ENCODE data around the gene BICRAL. TPM values are rescaled to one million over a fixed set of nuclear protein-coding genes. Genes with fewer than 3 reads are reported as not detected.
"Not testable (repeated sequence)": the region's sequence is repeated elsewhere in the genome, so short reads cannot be mapped to it uniquely, and the experiment has no call there.

BICRAL gene
- polyA plus RNA-seq, 1 donor = 13.0 TPM

DNA sequence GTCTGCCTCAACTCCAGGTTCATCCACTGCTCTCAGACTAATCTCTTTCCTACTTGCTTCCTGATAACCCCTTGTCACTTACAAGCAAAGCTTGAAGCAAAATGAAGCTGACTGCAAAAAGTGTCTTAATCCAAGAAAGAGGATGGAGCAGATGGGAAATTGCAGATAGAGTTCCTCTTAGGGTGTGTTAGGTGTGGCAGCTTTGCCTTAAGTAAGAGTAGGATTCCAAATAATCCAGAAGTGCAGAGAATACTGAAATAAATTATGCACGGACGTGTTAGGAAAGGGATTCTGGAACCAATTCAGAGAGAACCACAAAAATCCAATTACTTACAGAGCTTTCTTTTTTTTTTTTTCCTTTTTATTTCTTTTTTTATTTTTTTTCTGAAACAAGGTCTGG, 91.5 kb downstream of the BICRAL start:
- Histone ChIP-seq H3K4me1 (ENCODE audit: control insufficient read depth, insufficient read depth, low read length) (peaks cover 9% of the 10 kb centered on the region), H3K9me3 (ENCODE audit: control insufficient read depth, low read depth, low read length) (no peaks in the 10 kb centered on the region), H3K4me3 (ENCODE audit: low read length) (no peak overlapping the region), H3K36me3 (ENCODE audit: control insufficient read depth, insufficient read depth, low read length) (peaks cover 4% of the 10 kb centered on the region), H3K27me3 (ENCODE audit: control insufficient read depth, insufficient read depth, low read length) (no peaks in the 10 kb centered on the region), H3K27ac (ENCODE audit: low read length) (no peak overlapping the region)
- DNase-seq = no peak
- WGBS (ENCODE audit: insufficient coverage, low lambda C conversion rate) = 92% methylated on average over 2 of the region's 2 CpGs

DNA sequence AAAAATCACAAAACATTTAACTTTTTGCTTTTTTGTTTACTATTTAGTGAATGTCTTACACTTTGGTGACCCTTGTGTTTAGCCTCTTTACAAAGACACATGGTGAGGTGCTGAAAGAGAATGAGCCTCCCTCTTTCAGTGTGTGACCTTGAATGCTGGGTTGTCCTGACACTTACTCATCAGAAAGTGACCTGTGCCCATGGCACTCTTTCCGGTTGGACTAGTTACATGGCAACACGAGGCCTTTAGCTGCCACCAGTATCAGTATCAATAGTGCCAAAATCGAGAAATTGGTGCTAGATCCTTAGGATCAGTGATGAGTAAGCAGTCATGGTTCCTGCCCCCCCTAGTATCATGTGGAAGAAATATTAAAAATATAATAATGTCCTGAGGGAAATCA, 95.8 kb downstream of the BICRAL start:
- H3K4me3 ChIP-seq (ENCODE audit: low read length) = no peak overlapping the region
- H3K27me3 ChIP-seq (ENCODE audit: control insufficient read depth, insufficient read depth, low read length) = no peaks in the 10 kb centered on the region
- no peak overlapping the region for H3K27ac ChIP-seq (ENCODE audit: low read length)
- no peaks in the 10 kb centered on the region for H3K4me1 ChIP-seq (ENCODE audit: control insufficient read depth, insufficient read depth, low read length)
- DNase-seq = no peak
- peaks cover 7% of the 10 kb centered on the region for H3K36me3 ChIP-seq (ENCODE audit: control insufficient read depth, insufficient read depth, low read length)
- no CpG with 5 or more reads among the region's 3 CpGs for WGBS (ENCODE audit: insufficient coverage, low lambda C conversion rate)
- H3K9me3 ChIP-seq (ENCODE audit: control insufficient read depth, low read depth, low read length) = no peaks in the 10 kb centered on the region

DNA sequence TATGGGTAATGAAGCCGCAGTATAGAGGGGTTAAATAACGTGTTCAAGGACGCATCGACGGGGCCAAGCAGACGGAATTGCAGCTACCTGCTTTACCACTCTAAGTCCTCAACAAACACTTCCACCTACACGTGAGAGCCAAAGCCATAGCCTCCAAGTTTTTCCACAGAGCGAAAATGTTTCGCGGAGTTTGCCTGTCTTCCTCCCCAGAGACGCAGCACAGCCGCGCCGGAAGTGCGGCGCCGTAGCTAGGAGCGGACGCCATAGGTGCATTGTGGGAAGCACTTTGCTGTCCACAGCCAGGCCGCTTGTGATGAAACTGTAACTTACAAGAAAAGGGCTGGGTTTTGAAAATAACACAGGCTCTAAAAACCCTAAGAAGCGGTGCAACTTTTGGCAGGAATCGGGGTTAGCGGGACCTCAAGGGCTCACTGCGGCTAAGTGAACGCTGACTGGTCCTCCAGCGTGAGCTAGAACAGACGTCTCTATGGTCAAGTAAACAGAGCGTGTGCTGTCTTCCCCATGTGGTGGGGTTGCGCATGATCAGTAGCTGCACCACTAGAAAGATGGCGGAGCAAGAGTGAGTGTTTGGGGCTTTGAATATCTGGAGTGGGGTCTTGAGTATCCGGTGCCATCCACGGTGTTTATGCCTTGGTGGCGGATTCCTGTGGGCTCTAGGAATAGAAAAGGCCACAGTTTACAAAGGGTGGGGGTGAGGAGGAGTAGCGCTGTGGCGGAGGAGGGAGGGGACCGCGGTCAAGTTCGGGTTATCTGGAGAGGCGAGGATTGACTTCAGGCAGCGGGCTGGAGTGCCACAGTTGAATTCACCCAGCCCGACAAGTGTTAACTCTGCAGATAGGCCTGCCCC, 97.8 kb downstream of the BICRAL start, which contains the start of gene RPL7L1:
TSS of gene RPL7L1 (plus strand) at position 245 of the 868 bp plus-strand sequence. CDS start at position 540, 295 bp downstream.
- no peaks in the 10 kb centered on the region for H3K9me3 ChIP-seq (ENCODE audit: control insufficient read depth, low read depth, low read length)
- WGBS (ENCODE audit: insufficient coverage, low lambda C conversion rate) = no CpG with 5 or more reads among the region's 41 CpGs
- peak within 1 kb of the TSS; percentile 81 for H3K27ac ChIP-seq (ENCODE audit: low read length)

DNA sequence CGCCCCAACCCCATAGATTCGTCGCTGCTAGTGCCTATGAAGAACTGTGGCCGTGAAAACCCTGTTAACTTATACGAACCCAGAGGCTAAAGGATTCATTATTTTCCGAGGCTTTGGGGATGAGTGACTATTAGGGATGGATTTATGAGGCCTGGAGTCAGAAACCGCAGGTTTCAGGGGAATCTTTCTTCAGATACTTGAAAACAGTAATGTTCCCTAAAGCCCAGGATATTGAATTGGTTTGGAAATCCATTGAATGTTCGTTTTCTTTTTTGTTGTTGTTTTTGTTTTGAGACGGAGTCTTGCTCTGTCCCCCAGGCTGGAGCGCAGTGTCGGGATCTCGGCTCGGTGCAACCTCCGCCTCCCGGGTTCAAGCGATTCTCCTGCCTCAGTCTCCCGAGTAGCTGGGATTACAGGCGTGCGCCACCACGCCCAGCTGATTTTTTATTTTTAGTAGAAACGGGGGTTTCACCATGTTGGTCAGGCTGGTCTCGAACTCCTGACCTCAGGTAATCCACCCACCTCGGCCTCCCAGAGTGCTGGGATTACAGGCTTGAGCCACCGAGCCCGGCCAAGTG, 98.5 kb downstream of the BICRAL start:
- H3K27me3 ChIP-seq (ENCODE audit: control insufficient read depth, insufficient read depth, low read length); DNase-seq; H3K9me3 ChIP-seq (ENCODE audit: control insufficient read depth, low read depth, low read length); H3K4me1 ChIP-seq (ENCODE audit: control insufficient read depth, insufficient read depth, low read length): not testable (repeated sequence)
- WGBS (ENCODE audit: insufficient coverage, low lambda C conversion rate) = no CpG with 5 or more reads among the region's 25 CpGs
- H3K4me3 ChIP-seq (ENCODE audit: low read length) = peak overlapping the region; percentile 89
- H3K27ac ChIP-seq (ENCODE audit: low read length) = peak overlapping the region; percentile 81
- H3K36me3 ChIP-seq (ENCODE audit: control insufficient read depth, insufficient read depth, low read length) = peaks cover 31% of the 10 kb centered on the region

More for the DNA sequence above, 97.8 kb downstream of the BICRAL start, which contains the start of gene RPL7L1:
- Histone ChIP-seq H3K27me3 (ENCODE audit: control insufficient read depth, insufficient read depth, low read length) (no peaks in the 10 kb centered on the region), H3K4me3 (ENCODE audit: low read length) (peak within 1 kb of the TSS; percentile 89), H3K4me1 (ENCODE audit: control insufficient read depth, insufficient read depth, low read length) (no peaks in the 10 kb centered on the region), H3K36me3 (ENCODE audit: control insufficient read depth, insufficient read depth, low read length) (peaks cover 26% of the 10 kb centered on the region)
- DNase-seq = peak; percentile 85 to 94

DNA sequence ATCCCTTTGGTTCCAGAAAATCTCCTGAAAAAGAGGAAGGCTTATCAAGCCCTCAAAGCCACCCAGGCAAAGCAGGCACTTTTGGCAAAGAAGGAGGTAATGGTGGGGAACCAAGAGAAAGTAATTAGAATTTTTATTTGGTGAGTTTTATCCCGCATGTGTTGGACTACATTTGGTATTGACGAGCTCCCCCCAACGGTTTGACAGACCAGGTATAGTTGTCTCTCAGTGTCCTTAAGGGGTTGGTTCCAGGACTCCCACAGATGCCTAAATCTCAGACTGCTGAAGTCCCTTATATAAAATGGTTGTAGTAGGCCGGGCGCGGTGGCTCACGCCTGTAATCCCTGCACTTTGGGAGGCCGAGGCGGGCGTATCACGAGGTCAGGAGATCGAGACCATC, 99.0 kb downstream of the BICRAL start:
- H3K27ac ChIP-seq (ENCODE audit: low read length); DNase-seq; H3K4me1 ChIP-seq (ENCODE audit: control insufficient read depth, insufficient read depth, low read length); H3K9me3 ChIP-seq (ENCODE audit: control insufficient read depth, low read depth, low read length); H3K27me3 ChIP-seq (ENCODE audit: control insufficient read depth, insufficient read depth, low read length): not testable (repeated sequence)
- H3K36me3 ChIP-seq (ENCODE audit: control insufficient read depth, insufficient read depth, low read length) = peaks cover 37% of the 10 kb centered on the region
- peak overlapping the region; percentile 89 for H3K4me3 ChIP-seq (ENCODE audit: low read length)
- WGBS (ENCODE audit: insufficient coverage, low lambda C conversion rate) = no CpG with 5 or more reads among the region's 12 CpGs

DNA sequence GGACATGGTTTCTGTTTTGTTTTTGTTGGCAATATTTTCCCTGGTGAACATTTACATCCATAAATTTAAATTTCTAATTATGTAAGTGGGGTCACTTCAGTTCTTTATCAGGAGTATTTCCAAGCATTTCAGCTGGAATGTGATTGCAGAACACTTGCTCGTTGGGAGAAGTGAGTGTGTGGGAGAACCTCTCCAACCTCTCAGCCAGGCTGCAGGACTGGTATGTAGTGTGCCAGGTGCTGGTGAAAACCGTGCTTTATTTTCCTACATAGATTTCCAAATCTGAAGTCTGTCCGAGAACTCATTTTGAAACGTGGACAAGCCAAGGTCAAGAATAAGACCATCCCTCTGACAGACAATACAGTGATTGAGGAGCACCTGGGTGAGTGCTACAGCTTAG, 103.8 kb downstream of the BICRAL start:
- peaks cover 45% of the 10 kb centered on the region for H3K36me3 ChIP-seq (ENCODE audit: control insufficient read depth, insufficient read depth, low read length)
- peaks cover 3% of the 10 kb centered on the region for H3K9me3 ChIP-seq (ENCODE audit: control insufficient read depth, low read depth, low read length)
- no peak overlapping the region for H3K4me3 ChIP-seq (ENCODE audit: low read length)
- DNase-seq = no peak
- H3K4me1 ChIP-seq (ENCODE audit: control insufficient read depth, insufficient read depth, low read length) = peaks cover 3% of the 10 kb centered on the region
- WGBS (ENCODE audit: insufficient coverage, low lambda C conversion rate) = no CpG with 5 or more reads among the region's 4 CpGs
- no peak overlapping the region for H3K27ac ChIP-seq (ENCODE audit: low read length)
- H3K27me3 ChIP-seq (ENCODE audit: control insufficient read depth, insufficient read depth, low read length) = no peaks in the 10 kb centered on the region

DNA sequence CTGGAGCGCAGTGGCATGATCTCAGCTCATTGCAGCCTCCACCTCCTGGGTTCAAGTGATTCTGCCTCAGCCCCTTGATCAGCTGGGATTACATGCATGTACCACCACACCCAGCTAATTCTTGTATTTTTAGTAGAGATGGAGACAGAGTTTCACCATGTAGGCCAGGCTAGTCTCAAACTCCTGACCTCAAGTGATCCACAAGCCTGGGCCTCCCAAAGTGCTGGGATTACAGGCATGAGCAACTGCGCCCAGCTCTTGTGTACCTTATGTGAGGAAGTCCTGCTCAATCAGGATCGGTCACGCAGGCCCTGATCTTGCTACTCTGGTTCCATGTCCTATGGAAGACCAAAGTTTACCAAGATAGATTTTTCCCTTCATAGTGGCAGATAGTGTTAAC, 106.3 kb downstream of the BICRAL start:
- WGBS (ENCODE audit: insufficient coverage, low lambda C conversion rate) = no CpG with 5 or more reads among the region's 4 CpGs
- peaks cover 33% of the 10 kb centered on the region for H3K36me3 ChIP-seq (ENCODE audit: control insufficient read depth, insufficient read depth, low read length)
- not testable (repeated sequence) for H3K27ac ChIP-seq (ENCODE audit: low read length); H3K9me3 ChIP-seq (ENCODE audit: control insufficient read depth, low read depth, low read length); H3K27me3 ChIP-seq (ENCODE audit: control insufficient read depth, insufficient read depth, low read length); DNase-seq; H3K4me1 ChIP-seq (ENCODE audit: control insufficient read depth, insufficient read depth, low read length); H3K4me3 ChIP-seq (ENCODE audit: low read length)

DNA sequence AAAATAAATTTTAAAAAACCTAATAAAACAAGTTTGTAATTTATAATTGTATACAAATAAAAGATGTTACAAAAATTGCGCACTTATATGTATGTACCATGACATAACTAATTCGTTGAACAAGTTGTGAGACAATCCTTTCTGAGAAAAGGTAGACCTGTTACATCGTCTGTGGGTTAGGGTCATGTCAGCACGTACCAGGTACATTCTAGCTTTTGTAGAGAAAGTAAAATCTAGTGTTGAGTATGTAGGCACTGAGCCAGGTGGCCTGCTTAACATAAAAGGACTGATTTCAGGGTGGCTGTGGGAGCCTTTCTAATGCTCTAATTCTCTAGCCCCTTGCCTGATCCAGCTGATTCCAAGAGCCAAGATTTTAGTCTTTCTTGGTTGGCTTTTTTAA, 108.0 kb downstream of the BICRAL start:
- peak overlapping the region; percentile 97 for H3K27ac ChIP-seq (ENCODE audit: low read length)
- DNase-seq = no peak
- peaks cover 18% of the 10 kb centered on the region for H3K4me1 ChIP-seq (ENCODE audit: control insufficient read depth, insufficient read depth, low read length)
- peaks cover 3% of the 10 kb centered on the region for H3K9me3 ChIP-seq (ENCODE audit: control insufficient read depth, low read depth, low read length)
- no peaks in the 10 kb centered on the region for H3K27me3 ChIP-seq (ENCODE audit: control insufficient read depth, insufficient read depth, low read length)
- H3K4me3 ChIP-seq (ENCODE audit: low read length) = peak overlapping the region; percentile 97
- 75% methylated on average over 2 of the region's 4 CpGs for WGBS (ENCODE audit: insufficient coverage, low lambda C conversion rate)
- peaks cover 17% of the 10 kb centered on the region for H3K36me3 ChIP-seq (ENCODE audit: control insufficient read depth, insufficient read depth, low read length)

DNA sequence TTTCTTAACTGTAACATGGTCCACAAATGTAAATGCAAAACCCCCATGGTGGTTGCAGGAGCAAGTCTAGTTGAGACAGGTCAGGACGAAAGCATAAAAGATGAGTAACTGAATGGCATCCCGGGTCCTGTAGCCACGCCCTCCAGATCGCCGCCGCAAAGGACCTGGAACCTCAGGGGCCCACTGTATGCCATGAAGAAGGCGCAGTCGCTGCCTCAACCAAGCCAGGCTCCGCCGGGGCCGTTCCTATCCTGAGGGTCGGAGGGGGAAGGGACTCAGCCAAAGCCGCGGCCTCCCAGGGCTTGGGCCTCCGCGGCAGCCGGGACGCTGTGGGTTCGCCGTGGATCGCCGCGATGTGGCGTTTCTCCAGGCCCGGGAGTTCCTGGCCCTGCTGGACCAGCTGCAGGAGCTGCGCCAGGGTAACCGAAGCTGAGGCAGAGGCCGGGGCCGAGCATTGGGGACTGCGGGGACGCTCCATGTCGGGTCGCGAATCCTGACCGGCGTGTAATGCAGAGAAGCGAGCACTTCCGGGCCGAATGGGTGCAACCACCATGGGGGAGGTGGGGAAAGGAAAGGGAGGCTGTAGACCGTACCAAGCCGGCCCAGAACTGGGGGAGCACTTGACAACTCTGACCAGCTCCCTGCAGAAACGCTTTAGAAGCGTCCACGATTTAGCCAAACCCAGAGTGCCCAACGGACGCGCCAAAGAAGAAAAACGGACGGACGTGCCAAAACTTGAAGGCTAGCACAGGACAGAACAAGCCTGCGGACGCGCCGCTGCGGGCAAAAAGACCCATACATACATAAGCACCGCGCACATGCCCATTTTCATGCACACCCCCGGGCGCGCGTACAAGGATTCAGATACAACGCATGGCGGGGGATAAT, 108.7 kb downstream of the BICRAL start:
- WGBS (ENCODE audit: insufficient coverage, low lambda C conversion rate) = no CpG with 5 or more reads among the region's 63 CpGs

DNA sequence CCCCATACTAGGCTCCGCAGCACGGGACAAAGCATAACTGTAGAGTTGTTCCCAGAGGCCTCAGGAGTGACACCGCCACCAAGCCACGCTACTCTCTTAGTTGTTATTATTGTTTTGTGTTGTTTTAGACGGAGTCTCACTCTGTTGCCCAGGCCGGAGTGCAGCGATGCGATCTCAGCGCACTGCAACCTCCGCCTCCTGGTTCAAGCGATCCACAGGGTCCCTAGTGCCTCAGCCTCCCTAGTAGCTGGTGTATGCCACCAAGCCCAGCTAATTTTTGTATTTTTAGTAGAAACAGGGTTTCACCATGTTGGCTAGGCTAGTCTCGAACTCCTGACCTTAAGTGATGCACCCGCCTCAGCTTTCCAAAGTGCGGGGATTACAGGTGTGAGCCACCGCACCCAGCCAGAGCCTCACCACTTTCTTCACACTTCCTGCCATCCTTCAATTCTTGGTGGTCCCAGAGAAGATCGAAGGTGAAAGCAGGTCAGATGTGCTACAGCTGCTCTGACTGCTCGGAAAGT, 109.4 kb downstream of the BICRAL start:
- Histone ChIP-seq H3K27me3 (ENCODE audit: control insufficient read depth, insufficient read depth, low read length) (no peaks in the 10 kb centered on the region), H3K9me3 (ENCODE audit: control insufficient read depth, low read depth, low read length) (peaks cover 3% of the 10 kb centered on the region), H3K27ac (ENCODE audit: low read length) (peak overlapping the region; percentile 97), H3K4me3 (ENCODE audit: low read length) (peak overlapping the region; percentile 97), H3K4me1 (ENCODE audit: control insufficient read depth, insufficient read depth, low read length) (peaks cover 18% of the 10 kb centered on the region), H3K36me3 (ENCODE audit: control insufficient read depth, insufficient read depth, low read length) (peaks cover 5% of the 10 kb centered on the region)
- no peak for DNase-seq
- WGBS (ENCODE audit: insufficient coverage, low lambda C conversion rate) = 80% methylated on average over 1 of the region's 17 CpGs

More for the DNA sequence above, 108.7 kb downstream of the BICRAL start:
- Histone ChIP-seq H3K36me3 (ENCODE audit: control insufficient read depth, insufficient read depth, low read length) (peaks cover 11% of the 10 kb centered on the region), H3K4me3 (ENCODE audit: low read length) (peak overlapping the region; percentile 97), H3K9me3 (ENCODE audit: control insufficient read depth, low read depth, low read length) (peaks cover 3% of the 10 kb centered on the region), H3K27me3 (ENCODE audit: control insufficient read depth, insufficient read depth, low read length) (no peaks in the 10 kb centered on the region), H3K27ac (ENCODE audit: low read length) (peak overlapping the region; percentile 97), H3K4me1 (ENCODE audit: control insufficient read depth, insufficient read depth, low read length) (peaks cover 18% of the 10 kb centered on the region)
- DNase-seq = peak; percentile 92 to 97
